HepG2 (cell line): ENCODE results near the gene IFI35. TPM values are rescaled to one million over a fixed set of nuclear protein-coding genes. Genes with fewer than 3 reads are reported as not detected.
A peak's percentile ranks its signal among the peaks of the same experiment; 100 is the strongest.

Experiments used
- ATRX ChIP-seq: sonication (generic); formaldehyde crosslinking; IDR thresholded peaks from 2 replicates; pipeline ENCODE4 v1.4.0; 2020; ENCODE audit warnings: missing genetic modification reagents, borderline replicate concordance
- FOXK1 ChIP-seq: sonication (generic); formaldehyde crosslinking; IDR thresholded peaks from 2 replicates; pipeline ENCODE4 v1.4.0; 2020; ENCODE audit warnings: low read depth, missing genetic modification reagents, borderline replicate concordance
- IRX3 ChIP-seq: sonication (generic); formaldehyde crosslinking; IDR thresholded peaks from 2 replicates; pipeline ENCODE4 v1.8.1; 2023; ENCODE audit warnings: mild to moderate bottlenecking, low read depth, missing genetic modification reagents, borderline replicate concordance
- NFIC ChIP-seq: IDR thresholded peaks from 2 replicates; pipeline ENCODE4 v1.6.1; 2012; ENCODE audit warnings: mild to moderate bottlenecking, low read length, inconsistent platforms
- REPIN1 ChIP-seq: sonication (generic); formaldehyde crosslinking; IDR thresholded peaks from 2 replicates; pipeline ENCODE4 v1.8.0; 2022; ENCODE audit warnings: missing genetic modification reagents, low read depth, mild to moderate bottlenecking, borderline replicate concordance
- RFXAP ChIP-seq: sonication (generic); formaldehyde crosslinking; IDR thresholded peaks from 2 replicates; pipeline ENCODE4 v1.4.0; 2020; ENCODE audit warnings: missing genetic modification reagents, borderline replicate concordance
- SMAD9 ChIP-seq: sonication (generic); formaldehyde crosslinking; IDR thresholded peaks from 2 replicates; pipeline ENCODE4 v1.5.1; 2020; ENCODE audit warnings: mild to moderate bottlenecking, missing genetic modification reagents
- SP140L ChIP-seq: sonication (generic); formaldehyde crosslinking; IDR thresholded peaks from 2 replicates; pipeline ENCODE4 v1.4.0; 2020; ENCODE audit warnings: missing genetic modification reagents, borderline replicate concordance
- ZNF883 ChIP-seq: sonication (generic); formaldehyde crosslinking; IDR thresholded peaks from 2 replicates; pipeline ENCODE4 v1.5.1; 2020; ENCODE audit warnings: mild to moderate bottlenecking, missing genetic modification reagents; ENCODE audit errors: not compliant biosample characterization
- polyA plus RNA-seq, 8 experiments: library from polyadenylated mRNA; depleted of rRNA in 3 of 8; stranded (reverse) in 7 of 8; unstranded in 1 of 8; fragments of >200 nt; fragmentation: Illumina TruSeq in 4 of 8; extraction: Trizol in 4 of 8; gene quantifications; 2 replicates each; pipeline versions ENCODE4 v1.2.1 to v1.2.3, GENCODE V29; 2011 to 2016; ENCODE audit warnings: low read depth in 4 of 8, missing spikeins in 1 of 8, mixed read lengths in 1 of 8; ENCODE audit not compliant: insufficient read depth in 1 of 8
- total RNA-seq, 5 experiments: library from RNA; depleted of rRNA; stranded (reverse); fragments of >200 nt; fragmentation: Illumina TruSeq; extraction: Trizol; gene quantifications; 2 replicates each; pipeline ENCODE4 v1.2.3, GENCODE V29; 2016; ENCODE audit warnings: low read depth in 1 of 5
- TF ChIP-seq, protein P1 (sequence below): IDR thresholded peaks from 2 replicates; pipeline ENCODE4 v1.4.0; 2020; ENCODE audit warnings: mild to moderate bottlenecking, missing genetic modification reagents
- TF ChIP-seq, protein P2 (sequence below): sonication (generic); formaldehyde crosslinking; IDR thresholded peaks from 2 replicates; pipeline ENCODE4 v1.4.0; 2020; ENCODE audit warnings: mild to moderate bottlenecking, missing genetic modification reagents, borderline replicate concordance
- TF ChIP-seq, protein P3 (sequence below): sonication (generic); formaldehyde crosslinking; IDR thresholded peaks from 2 replicates; pipeline ENCODE4 v1.4.0; 2020; ENCODE audit warnings: missing genetic modification reagents, mild to moderate bottlenecking, borderline replicate concordance
- TF ChIP-seq, protein P4 (sequence below): sonication (generic); formaldehyde crosslinking; IDR thresholded peaks from 2 replicates; pipeline ENCODE4 v1.8.1; 2022; ENCODE audit warnings: low read depth, mild to moderate bottlenecking, missing genetic modification reagents

Gene IFI35
- total and polyA plus RNA-seq, 2 of the 13 experiments (the other 11 are each of a cell fraction or from before 2014, with no cell fraction given) = 28.9 to 38.1 TPM

DNA sequence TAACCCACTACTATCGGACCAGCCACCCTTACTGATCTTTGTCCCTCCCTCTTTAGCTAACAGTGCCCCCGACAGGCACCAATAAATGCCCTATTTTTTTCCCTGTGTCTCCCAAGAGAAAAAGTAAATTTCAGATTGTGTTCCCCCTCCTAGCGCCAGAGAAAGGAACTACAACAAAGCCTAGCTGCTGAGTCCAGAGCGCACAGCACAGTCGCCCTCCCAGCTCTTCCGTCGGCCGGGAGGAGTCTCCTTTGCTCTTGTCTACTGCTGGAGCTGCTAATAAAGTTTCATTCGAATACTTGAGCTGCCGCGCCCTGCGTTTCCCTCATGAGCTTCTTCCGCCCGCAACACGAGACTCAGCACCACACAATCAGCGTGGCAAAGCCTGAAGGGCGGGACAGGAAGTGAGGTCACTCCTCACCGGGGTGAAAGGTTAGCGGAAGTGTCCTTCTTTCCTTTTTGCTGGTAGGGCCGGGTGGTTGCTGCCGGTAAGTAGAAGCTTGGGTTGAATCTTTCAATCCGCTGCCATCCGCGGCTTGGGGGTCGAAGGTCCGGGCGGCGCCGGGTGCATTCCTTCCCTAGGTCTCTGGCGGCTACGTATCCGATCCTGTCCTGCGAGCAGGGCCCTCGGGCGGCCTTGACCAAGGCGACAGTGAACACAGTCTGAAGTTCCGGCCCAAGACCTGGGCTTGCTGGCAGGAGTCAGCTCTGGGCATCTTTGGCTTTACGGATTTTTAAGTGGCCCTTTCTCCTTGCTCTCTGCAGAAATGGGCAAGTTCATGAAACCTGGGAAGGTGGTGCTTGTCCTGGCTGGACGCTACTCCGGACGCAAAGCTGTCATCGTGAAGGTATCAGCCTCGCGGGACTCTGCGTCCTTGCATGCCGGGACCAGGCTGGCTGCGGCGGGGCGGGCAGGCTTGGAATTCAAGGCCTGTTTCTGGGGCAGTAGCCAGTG is 8.3 kb upstream of the IFI35 start, which contains the start of gene RPL27 (continued):
- TF ChIP-seq, protein P1, sequence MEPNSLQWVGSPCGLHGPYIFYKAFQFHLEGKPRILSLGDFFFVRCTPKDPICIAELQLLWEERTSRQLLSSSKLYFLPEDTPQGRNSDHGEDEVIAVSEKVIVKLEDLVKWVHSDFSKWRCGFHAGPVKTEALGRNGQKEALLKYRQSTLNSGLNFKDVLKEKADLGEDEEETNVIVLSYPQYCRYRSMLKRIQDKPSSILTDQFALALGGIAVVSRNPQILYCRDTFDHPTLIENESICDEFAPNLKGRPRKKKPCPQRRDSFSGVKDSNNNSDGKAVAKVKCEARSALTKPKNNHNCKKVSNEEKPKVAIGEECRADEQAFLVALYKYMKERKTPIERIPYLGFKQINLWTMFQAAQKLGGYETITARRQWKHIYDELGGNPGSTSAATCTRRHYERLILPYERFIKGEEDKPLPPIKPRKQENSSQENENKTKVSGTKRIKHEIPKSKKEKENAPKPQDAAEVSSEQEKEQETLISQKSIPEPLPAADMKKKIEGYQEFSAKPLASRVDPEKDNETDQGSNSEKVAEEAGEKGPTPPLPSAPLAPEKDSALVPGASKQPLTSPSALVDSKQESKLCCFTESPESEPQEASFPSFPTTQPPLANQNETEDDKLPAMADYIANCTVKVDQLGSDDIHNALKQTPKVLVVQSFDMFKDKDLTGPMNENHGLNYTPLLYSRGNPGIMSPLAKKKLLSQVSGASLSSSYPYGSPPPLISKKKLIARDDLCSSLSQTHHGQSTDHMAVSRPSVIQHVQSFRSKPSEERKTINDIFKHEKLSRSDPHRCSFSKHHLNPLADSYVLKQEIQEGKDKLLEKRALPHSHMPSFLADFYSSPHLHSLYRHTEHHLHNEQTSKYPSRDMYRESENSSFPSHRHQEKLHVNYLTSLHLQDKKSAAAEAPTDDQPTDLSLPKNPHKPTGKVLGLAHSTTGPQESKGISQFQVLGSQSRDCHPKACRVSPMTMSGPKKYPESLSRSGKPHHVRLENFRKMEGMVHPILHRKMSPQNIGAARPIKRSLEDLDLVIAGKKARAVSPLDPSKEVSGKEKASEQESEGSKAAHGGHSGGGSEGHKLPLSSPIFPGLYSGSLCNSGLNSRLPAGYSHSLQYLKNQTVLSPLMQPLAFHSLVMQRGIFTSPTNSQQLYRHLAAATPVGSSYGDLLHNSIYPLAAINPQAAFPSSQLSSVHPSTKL (CRISPR knock-in tag) = peak; percentile 87
- TF ChIP-seq SMAD9 (CRISPR knock-in tag) (no peak), REPIN1 (peak; percentile 100), IRX3 (peak; percentile 73; the same call in 1 of the 2 replicates), SP140L (CRISPR knock-in tag) (peak; percentile 67), ATRX (CRISPR knock-in tag) (no peak; the same call in 1 of the 2 replicates), FOXK1 (CRISPR knock-in tag) (peak; percentile 100), RFXAP (CRISPR knock-in tag) (peak; percentile 93; the same call in 1 of the 2 replicates), ZNF883 (CRISPR knock-in tag) (peak; percentile 79), NFIC (peak; percentile 83)
- TF ChIP-seq, protein P2, sequence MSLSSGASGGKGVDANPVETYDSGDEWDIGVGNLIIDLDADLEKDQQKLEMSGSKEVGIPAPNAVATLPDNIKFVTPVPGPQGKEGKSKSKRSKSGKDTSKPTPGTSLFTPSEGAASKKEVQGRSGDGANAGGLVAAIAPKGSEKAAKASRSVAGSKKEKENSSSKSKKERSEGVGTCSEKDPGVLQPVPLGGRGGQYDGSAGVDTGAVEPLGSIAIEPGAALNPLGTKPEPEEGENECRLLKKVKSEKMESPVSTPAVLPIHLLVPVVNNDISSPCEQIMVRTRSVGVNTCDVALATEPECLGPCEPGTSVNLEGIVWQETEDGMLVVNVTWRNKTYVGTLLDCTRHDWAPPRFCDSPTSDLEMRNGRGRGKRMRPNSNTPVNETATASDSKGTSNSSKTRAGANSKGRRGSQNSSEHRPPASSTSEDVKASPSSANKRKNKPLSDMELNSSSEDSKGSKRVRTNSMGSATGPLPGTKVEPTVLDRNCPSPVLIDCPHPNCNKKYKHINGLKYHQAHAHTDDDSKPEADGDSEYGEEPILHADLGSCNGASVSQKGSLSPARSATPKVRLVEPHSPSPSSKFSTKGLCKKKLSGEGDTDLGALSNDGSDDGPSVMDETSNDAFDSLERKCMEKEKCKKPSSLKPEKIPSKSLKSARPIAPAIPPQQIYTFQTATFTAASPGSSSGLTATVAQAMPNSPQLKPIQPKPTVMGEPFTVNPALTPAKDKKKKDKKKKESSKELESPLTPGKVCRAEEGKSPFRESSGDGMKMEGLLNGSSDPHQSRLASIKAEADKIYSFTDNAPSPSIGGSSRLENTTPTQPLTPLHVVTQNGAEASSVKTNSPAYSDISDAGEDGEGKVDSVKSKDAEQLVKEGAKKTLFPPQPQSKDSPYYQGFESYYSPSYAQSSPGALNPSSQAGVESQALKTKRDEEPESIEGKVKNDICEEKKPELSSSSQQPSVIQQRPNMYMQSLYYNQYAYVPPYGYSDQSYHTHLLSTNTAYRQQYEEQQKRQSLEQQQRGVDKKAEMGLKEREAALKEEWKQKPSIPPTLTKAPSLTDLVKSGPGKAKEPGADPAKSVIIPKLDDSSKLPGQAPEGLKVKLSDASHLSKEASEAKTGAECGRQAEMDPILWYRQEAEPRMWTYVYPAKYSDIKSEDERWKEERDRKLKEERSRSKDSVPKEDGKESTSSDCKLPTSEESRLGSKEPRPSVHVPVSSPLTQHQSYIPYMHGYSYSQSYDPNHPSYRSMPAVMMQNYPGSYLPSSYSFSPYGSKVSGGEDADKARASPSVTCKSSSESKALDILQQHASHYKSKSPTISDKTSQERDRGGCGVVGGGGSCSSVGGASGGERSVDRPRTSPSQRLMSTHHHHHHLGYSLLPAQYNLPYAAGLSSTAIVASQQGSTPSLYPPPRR (CRISPR knock-in tag) = peak; percentile 90
- TF ChIP-seq, protein P3, sequence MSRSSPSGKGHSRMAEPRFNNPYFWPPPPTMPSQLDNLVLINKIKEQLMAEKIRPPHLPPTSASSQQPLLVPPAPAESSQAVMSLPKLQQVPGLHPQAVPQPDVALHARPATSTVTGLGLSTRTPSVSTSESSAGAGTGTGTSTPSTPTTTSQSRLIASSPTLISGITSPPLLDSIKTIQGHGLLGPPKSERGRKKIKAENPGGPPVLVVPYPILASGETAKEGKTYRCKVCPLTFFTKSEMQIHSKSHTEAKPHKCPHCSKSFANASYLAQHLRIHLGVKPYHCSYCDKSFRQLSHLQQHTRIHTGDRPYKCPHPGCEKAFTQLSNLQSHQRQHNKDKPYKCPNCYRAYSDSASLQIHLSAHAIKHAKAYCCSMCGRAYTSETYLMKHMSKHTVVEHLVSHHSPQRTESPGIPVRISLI (CRISPR knock-in tag) = peak; percentile 89
- TF ChIP-seq, protein P4, sequence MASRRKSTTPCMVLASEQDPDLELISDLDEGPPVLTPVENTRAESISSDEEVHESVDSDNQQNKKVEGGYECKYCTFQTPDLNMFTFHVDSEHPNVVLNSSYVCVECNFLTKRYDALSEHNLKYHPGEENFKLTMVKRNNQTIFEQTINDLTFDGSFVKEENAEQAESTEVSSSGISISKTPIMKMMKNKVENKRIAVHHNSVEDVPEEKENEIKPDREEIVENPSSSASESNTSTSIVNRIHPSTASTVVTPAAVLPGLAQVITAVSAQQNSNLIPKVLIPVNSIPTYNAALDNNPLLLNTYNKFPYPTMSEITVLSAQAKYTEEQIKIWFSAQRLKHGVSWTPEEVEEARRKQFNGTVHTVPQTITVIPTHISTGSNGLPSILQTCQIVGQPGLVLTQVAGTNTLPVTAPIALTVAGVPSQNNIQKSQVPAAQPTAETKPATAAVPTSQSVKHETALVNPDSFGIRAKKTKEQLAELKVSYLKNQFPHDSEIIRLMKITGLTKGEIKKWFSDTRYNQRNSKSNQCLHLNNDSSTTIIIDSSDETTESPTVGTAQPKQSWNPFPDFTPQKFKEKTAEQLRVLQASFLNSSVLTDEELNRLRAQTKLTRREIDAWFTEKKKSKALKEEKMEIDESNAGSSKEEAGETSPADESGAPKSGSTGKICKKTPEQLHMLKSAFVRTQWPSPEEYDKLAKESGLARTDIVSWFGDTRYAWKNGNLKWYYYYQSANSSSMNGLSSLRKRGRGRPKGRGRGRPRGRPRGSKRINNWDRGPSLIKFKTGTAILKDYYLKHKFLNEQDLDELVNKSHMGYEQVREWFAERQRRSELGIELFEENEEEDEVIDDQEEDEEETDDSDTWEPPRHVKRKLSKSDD (CRISPR knock-in tag) = peak; percentile 87; the same call in 1 of the 2 replicates
